H1 (cell line): Measurements from ENCODE around the gene DIP2C. TPM values are rescaled to one million over a fixed set of nuclear protein-coding genes. Genes with fewer than 3 reads are reported as not detected.

Source experiments
- CTCF ChIA-PET: fragments of 300-600 bp; sonication (Branson Sonifier 250); formaldehyde crosslinking; loops from one replicate; lab custom pipeline; 2021; ENCODE audit not compliant: partially characterized antibody; lab: Charles Lee
- POLR2A ChIA-PET: fragments of 300-600 bp; sonication (Branson Sonifier 250); formaldehyde crosslinking; loops from one replicate; lab custom pipeline; 2021; ENCODE audit warnings: inconsistent platforms; ENCODE audit not compliant: partially characterized antibody; lab: Charles Lee
- DNase-seq, 2 experiments: peaks; one replicate each; pipeline versions ENCODE4 v3.0.0 to v3.0.0-alpha.2; 2010 to 2022; ENCODE audit warnings: low spot score in 2 of 2, low read depth in 1 of 2, mixed read lengths in 1 of 2
- FAIRE-seq: peaks from 2 replicates; lab custom pipeline; 2011; peaks lifted over from hg19 to GRCh38; lab: Jason Lieb, UNC
- H2AFZ ChIP-seq: 2 replicates; pipeline ENCODE4 v1.8.1; 2012; ENCODE audit warnings: low read length, inconsistent platforms
- H2AK5ac ChIP-seq: 2 replicates; pipeline ENCODE4 v1.6.1; 2013; ENCODE audit warnings: low read depth, low read length
- H2BK120ac ChIP-seq: replicated peaks from 2 replicates; pipeline ENCODE3; 2013; ENCODE audit warnings: low read depth, low read length, inconsistent platforms
- H2BK12ac ChIP-seq: 2 replicates; pipeline ENCODE4 v1.6.1; 2013; ENCODE audit warnings: low read depth, low read length
- H2BK15ac ChIP-seq: 2 replicates; pipeline ENCODE4 v1.6.1; 2013; ENCODE audit warnings: low read length
- H2BK20ac ChIP-seq: 2 replicates; pipeline ENCODE4 v1.6.1; 2013; ENCODE audit warnings: low read length
- H2BK5ac ChIP-seq: 2 replicates; pipeline ENCODE4 v1.6.1; 2013; ENCODE audit warnings: low read depth, low read length
- H3K14ac ChIP-seq: 2 replicates; pipeline ENCODE4 v1.6.1; 2013; ENCODE audit warnings: inconsistent platforms; ENCODE audit not compliant: insufficient read length
- H3K18ac ChIP-seq: 2 replicates; pipeline ENCODE4 v1.6.1; 2013; ENCODE audit warnings: low read length; ENCODE audit errors: extremely low read depth
- H3K23ac ChIP-seq: 2 replicates; pipeline ENCODE4 v1.6.1; 2013; ENCODE audit warnings: inconsistent platforms; ENCODE audit not compliant: insufficient read length
- H3K23me2 ChIP-seq: 2 replicates; pipeline ENCODE4 v1.6.1; 2013; ENCODE audit warnings: low read depth, low read length
- H3K27ac ChIP-seq: 2 replicates; pipeline ENCODE4 v1.6.1; 2011; ENCODE audit warnings: low read depth, low read length, inconsistent platforms
- H3K27me3 ChIP-seq, 4 experiments: replicated peaks in 1 of 4; 1 replicate in 1 of 4; 2 replicates in 3 of 4; pipeline versions ENCODE4 v1.6.1 to v1.8.1; 2011 to 2013; ENCODE audit warnings: low read length in 3 of 4, mild to moderate bottlenecking in 3 of 4, inconsistent platforms in 2 of 4, mixed read lengths in 2 of 4, moderate library complexity in 1 of 4; ENCODE audit not compliant: control insufficient read depth in 3 of 4, insufficient read depth in 3 of 4; ENCODE audit errors: extremely low read depth in 1 of 4
- H3K36me3 ChIP-seq, 4 experiments: 2 replicates each; pipeline versions ENCODE4 v1.6.1 to v1.8.1; 2011 to 2013; ENCODE audit warnings: mild to moderate bottlenecking in 4 of 4, low read length in 3 of 4, moderate library complexity in 2 of 4, control low read depth in 1 of 4, inconsistent platforms in 1 of 4; ENCODE audit not compliant: insufficient read depth in 4 of 4, control insufficient read depth in 2 of 4
- H3K4ac ChIP-seq: replicated peaks from 2 replicates; pipeline ENCODE3; 2013; ENCODE audit warnings: low read length, low read depth, mixed read lengths, inconsistent platforms; ENCODE audit not compliant: insufficient read length
- H3K4me1 ChIP-seq, 4 experiments: replicated peaks in 1 of 4; 1 replicate in 1 of 4; 2 replicates in 3 of 4; pipeline versions ENCODE4 v1.6.1 to v1.8.1; 2011 to 2013; ENCODE audit warnings: low read length in 3 of 4, inconsistent platforms in 2 of 4, mixed read lengths in 1 of 4; ENCODE audit not compliant: insufficient read depth in 4 of 4, control insufficient read depth in 3 of 4
- H3K4me2 ChIP-seq, 2 experiments: 2 replicates each; pipeline versions ENCODE4 v1.6.1 to v1.8.1; 2011 to 2013; ENCODE audit warnings: low read depth in 2 of 2, low read length in 2 of 2, control low read depth in 1 of 2, inconsistent platforms in 1 of 2, mild to moderate bottlenecking in 1 of 2; ENCODE audit not compliant: insufficient read depth in 1 of 2
- H3K4me3 ChIP-seq, 4 experiments: fragments of 200-600, 300-600 bp in 1 of 4; sonication (generic), shearing (Covaris generic), sonication (Bioruptor Twin) in 1 of 4; 2 replicates each; pipeline versions ENCODE4 v1.5.1 to v1.8.1; 2011 to 2016; ENCODE audit warnings: low read length in 4 of 4, low read depth in 3 of 4, control low read depth in 2 of 4, inconsistent platforms in 2 of 4, mild to moderate bottlenecking in 2 of 4, mixed read lengths in 1 of 4, moderate library complexity in 1 of 4; ENCODE audit not compliant: insufficient read depth in 2 of 4; ENCODE audit errors: extremely low read depth in 1 of 4
- H3K56ac ChIP-seq: replicated peaks from 2 replicates; pipeline ENCODE3; 2013; ENCODE audit warnings: low read depth, mild to moderate bottlenecking, mixed read lengths, low read length, inconsistent platforms; ENCODE audit not compliant: insufficient read length
- H3K79me1 ChIP-seq: 2 replicates; pipeline ENCODE4 v1.6.1; 2013; ENCODE audit warnings: low read depth, low read length, control low read depth
- H3K79me2 ChIP-seq, 2 experiments: 2 replicates each; pipeline versions ENCODE4 v1.6.1 to v1.8.1; 2012 to 2013; ENCODE audit warnings: low read length in 2 of 2, mild to moderate bottlenecking in 2 of 2, inconsistent platforms in 1 of 2; ENCODE audit not compliant: insufficient read depth in 2 of 2, control insufficient read depth in 1 of 2
- H3K9ac ChIP-seq, 4 experiments: replicated peaks in 1 of 4; 1 replicate in 1 of 4; 2 replicates in 3 of 4; pipeline versions ENCODE4 v1.6.1 to v1.8.1; 2011 to 2013; ENCODE audit warnings: low read depth in 3 of 4, low read length in 3 of 4, control low read depth in 2 of 4, mild to moderate bottlenecking in 2 of 4, moderate library complexity in 2 of 4, inconsistent platforms in 1 of 4; ENCODE audit errors: extremely low read depth in 1 of 4
- H3K9me3 ChIP-seq, 2 experiments: 2 replicates each; pipeline versions ENCODE4 v1.6.1 to v1.8.1; 2012 to 2013; ENCODE audit warnings: mild to moderate bottlenecking in 2 of 2, moderate library complexity in 2 of 2, control low read depth in 1 of 2, inconsistent platforms in 1 of 2, low read depth in 1 of 2, low read length in 1 of 2, mixed read lengths in 1 of 2; ENCODE audit not compliant: insufficient read depth in 2 of 2
- H4K20me1 ChIP-seq, 2 experiments: replicated peaks in 1 of 2; 2 replicates each; pipeline versions ENCODE3 to v1.8.1; 2011 to 2013; ENCODE audit warnings: inconsistent platforms in 2 of 2, low read length in 2 of 2, mild to moderate bottlenecking in 1 of 2; ENCODE audit not compliant: insufficient read depth in 2 of 2, control insufficient read depth in 1 of 2
- H4K5ac ChIP-seq: 2 replicates; pipeline ENCODE4 v1.6.1; 2013; ENCODE audit warnings: low read length, low read depth, mixed read lengths, inconsistent platforms; ENCODE audit not compliant: insufficient read length
- H4K8ac ChIP-seq: 2 replicates; pipeline ENCODE4 v1.8.0; 2013; ENCODE audit warnings: mild to moderate bottlenecking, moderate library complexity, low read length, inconsistent platforms; ENCODE audit not compliant: insufficient read depth; ENCODE audit errors: extremely low read depth
- H4K91ac ChIP-seq: replicated peaks from 2 replicates; pipeline ENCODE3; 2013; ENCODE audit warnings: low read length, mixed read lengths, inconsistent platforms; ENCODE audit not compliant: insufficient read length
- CBX5 ChIP-seq: fragments of 300-800, 300-1000 bp; sonication (generic); IDR thresholded peaks from 2 replicates; pipeline ENCODE4 v1.7.1; 2016; ENCODE audit warnings: antibody characterized with exemption, low read length, low read depth
- CEBPB ChIP-seq: IDR thresholded peaks from 2 replicates; pipeline ENCODE4 v1.6.1; 2012; ENCODE audit warnings: low read depth, low read length
- FOSL1 ChIP-seq: IDR thresholded peaks from 2 replicates; pipeline ENCODE4 v1.6.1; 2011; ENCODE audit warnings: mild to moderate bottlenecking, low read depth, low read length, moderate library complexity; ENCODE audit not compliant: insufficient read depth
- GTF2F1 ChIP-seq: IDR thresholded peaks from 2 replicates; pipeline ENCODE4 v1.6.1; 2012; ENCODE audit warnings: low read depth, low read length, improper control_type of control experiment, borderline replicate concordance
- HDAC6 ChIP-seq: IDR thresholded peaks from one replicate; pipeline ENCODE4 v1.7.1; 2012; ENCODE audit warnings: low read depth, mild to moderate bottlenecking, inconsistent platforms, low read length, moderate library complexity
- NANOG ChIP-seq: IDR thresholded peaks from 2 replicates; pipeline ENCODE4 v1.6.1; 2011; ENCODE audit warnings: low read length, low read depth, mild to moderate bottlenecking, inconsistent platforms; ENCODE audit not compliant: insufficient read depth, poor library complexity, severe bottlenecking
- SIX5 ChIP-seq: IDR thresholded peaks from 2 replicates; pipeline ENCODE4 v1.6.1; 2011; ENCODE audit warnings: mild to moderate bottlenecking, low read depth, low read length
- TBP ChIP-seq: IDR thresholded peaks from 2 replicates; pipeline ENCODE4 v1.6.1; 2011; ENCODE audit warnings: low read depth, low read length, improper control_type of control experiment
- TEAD4 ChIP-seq: IDR thresholded peaks from 2 replicates; pipeline ENCODE4 v1.6.1; 2012; ENCODE audit warnings: low read depth, low read length, inconsistent platforms, mixed read lengths
- WGBS, 2 experiments: shearing (Covaris generic) in 1 of 2; methylation state at CpG; one replicate each; pipeline versions ENCODE4 v1.1.6 to v1.1.7; 2013 to 2015; ENCODE audit warnings: low lambda C conversion rate in 2 of 2, mixed read lengths in 2 of 2, inconsistent platforms in 1 of 2, low coverage in 1 of 2, missing lambda C conversion rate in 1 of 2; ENCODE audit not compliant: insufficient replicate concordance in 2 of 2, insufficient coverage in 1 of 2, insufficient read length in 1 of 2; ENCODE audit errors: extremely low coverage in 1 of 2, missing lambda C conversion rate in 1 of 2; 5-methylcytosine and 5-hydroxymethylcytosine counted together
- polyA plus RNA-seq, 7 experiments: library from polyadenylated mRNA; depleted of rRNA in 3 of 7; stranded (reverse) in 5 of 7; unstranded in 2 of 7; fragments of >200 nt in 5 of 7; fragments of 200-250 nt in 2 of 7; gene quantifications; 1 replicate in 5 of 7; 2 replicates in 1 of 7; 4 replicates in 1 of 7; pipeline versions ENCODE4 v1.2.1 to v1.2.3, GENCODE V29; 2011 to 2013; ENCODE audit warnings: missing spikeins in 2 of 7, mixed read lengths in 2 of 7
- total RNA-seq: library from RNA; stranded (reverse); fragmentation: NEBNext Ultra II Directional; extraction: Animal tissue kit (Norgen Biotek cat#: 25700); gene quantifications from 2 replicates; pipeline ENCODE4 v1.2.1, GENCODE V29; 2021
- TF ChIP-seq, protein P1 (sequence below), 3 experiments: IDR thresholded peaks; 1 replicate in 2 of 3; 2 replicates in 1 of 3; pipeline versions ENCODE4 v1.5.1 to v1.6.1; 2011; ENCODE audit warnings: low read length in 3 of 3, mild to moderate bottlenecking in 3 of 3, inconsistent platforms in 2 of 3, low read depth in 1 of 3, moderate library complexity in 1 of 3; ENCODE audit not compliant: insufficient read depth in 1 of 3; ENCODE audit errors: control extremely low read depth in 1 of 3
- TF ChIP-seq, protein P2 (sequence below): IDR thresholded peaks from 2 replicates; pipeline ENCODE4 v1.6.1; 2011; ENCODE audit warnings: low read length, improper control_type of control experiment

The DIP2C gene
- total and polyA plus RNA-seq, 2 of the 8 experiments (the other 6 are each of a cell fraction or from before 2014, with no cell fraction given), result 3.8 to 9.3 TPM

DNA sequence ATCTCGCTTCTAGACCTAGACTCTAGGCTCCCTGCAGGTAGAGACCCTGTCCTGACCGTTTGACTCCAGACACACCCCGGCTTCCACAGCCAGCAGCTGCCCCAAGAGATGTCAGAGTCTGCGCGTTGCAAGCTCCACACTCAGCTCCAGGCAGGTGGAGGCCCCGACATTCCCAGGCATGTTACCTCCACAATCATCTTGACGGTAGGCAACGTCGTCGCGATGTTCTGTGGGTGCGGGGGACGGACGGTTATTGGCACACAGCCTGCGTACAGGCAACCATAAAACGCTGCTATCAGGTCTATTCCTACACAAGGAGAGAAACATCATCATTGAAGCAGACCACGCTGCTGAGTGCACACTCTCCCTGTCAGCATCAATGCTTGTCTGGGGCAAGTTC, 341.0 kb downstream of the DIP2C start:
- H3K23me2 ChIP-seq, result no peaks in the 10 kb centered on the region
- H3K9me3 ChIP-seq, result no peaks in the 10 kb centered on the region
- no peak overlapping the region for H3K18ac ChIP-seq
- no peak overlapping the region for H2BK5ac ChIP-seq
- no peaks in the 10 kb centered on the region for H3K79me1 ChIP-seq
- FAIRE-seq, result no peak
- H2BK20ac ChIP-seq, result no peak overlapping the region
- H3K4me1 ChIP-seq, result no peaks in the 10 kb centered on the region; a peak in 1 of 7 replicates
- peaks cover 0 to 1% of the 10 kb centered on the region in 2 experiments for H4K20me1 ChIP-seq
- no peak overlapping the region for H3K27ac ChIP-seq
- ChIA-PET POLR2A (no interaction called here), CTCF (interaction anchor here (0.7 to 1.5 kb wide), 4 partner anchors 9 to 423 kb away, joined by 3 to 5 read pairs (median 3); no protein-coding TSS in a partner anchor)
- H3K4ac ChIP-seq, result no peak overlapping the region
- H3K4me3 ChIP-seq, result no peak overlapping the region
- H2BK12ac ChIP-seq, result no peak overlapping the region
- H3K79me2 ChIP-seq, result no peaks in the 10 kb centered on the region
- H4K8ac ChIP-seq, result no peak overlapping the region
- H3K27me3 ChIP-seq, result no peaks in the 10 kb centered on the region
- no peak overlapping the region for H3K23ac ChIP-seq
- no peak overlapping the region for H2BK120ac ChIP-seq
- H3K14ac ChIP-seq, result no peak overlapping the region
- DNase-seq, result no peak
- no peak overlapping the region for H4K5ac ChIP-seq
- no peak overlapping the region for H2BK15ac ChIP-seq
- no peak overlapping the region for H3K56ac ChIP-seq
- H4K91ac ChIP-seq, result no peak overlapping the region
- H3K9ac ChIP-seq, result no peak overlapping the region
- no peak overlapping the region for H2AK5ac ChIP-seq
- no peak overlapping the region for H3K4me2 ChIP-seq
- WGBS, 2 experiments, result 88% methylated on average over 17 of the region's 17 CpGs; no CpG with 5 or more reads in 1 of the 2 experiments
- H3K36me3 ChIP-seq, result no peaks in the 10 kb centered on the region; a peak in 1 of 8 replicates
- no peak overlapping the region for H2AFZ ChIP-seq
- TF ChIP-seq TBP (no peak), NANOG (no peak), CEBPB (no peak), HDAC6 (no peak), TEAD4 (no peak), CBX5 (no peak), SIX5 (no peak), FOSL1 (no peak), GTF2F1 (no peak)
- TF ChIP-seq, protein P1, sequence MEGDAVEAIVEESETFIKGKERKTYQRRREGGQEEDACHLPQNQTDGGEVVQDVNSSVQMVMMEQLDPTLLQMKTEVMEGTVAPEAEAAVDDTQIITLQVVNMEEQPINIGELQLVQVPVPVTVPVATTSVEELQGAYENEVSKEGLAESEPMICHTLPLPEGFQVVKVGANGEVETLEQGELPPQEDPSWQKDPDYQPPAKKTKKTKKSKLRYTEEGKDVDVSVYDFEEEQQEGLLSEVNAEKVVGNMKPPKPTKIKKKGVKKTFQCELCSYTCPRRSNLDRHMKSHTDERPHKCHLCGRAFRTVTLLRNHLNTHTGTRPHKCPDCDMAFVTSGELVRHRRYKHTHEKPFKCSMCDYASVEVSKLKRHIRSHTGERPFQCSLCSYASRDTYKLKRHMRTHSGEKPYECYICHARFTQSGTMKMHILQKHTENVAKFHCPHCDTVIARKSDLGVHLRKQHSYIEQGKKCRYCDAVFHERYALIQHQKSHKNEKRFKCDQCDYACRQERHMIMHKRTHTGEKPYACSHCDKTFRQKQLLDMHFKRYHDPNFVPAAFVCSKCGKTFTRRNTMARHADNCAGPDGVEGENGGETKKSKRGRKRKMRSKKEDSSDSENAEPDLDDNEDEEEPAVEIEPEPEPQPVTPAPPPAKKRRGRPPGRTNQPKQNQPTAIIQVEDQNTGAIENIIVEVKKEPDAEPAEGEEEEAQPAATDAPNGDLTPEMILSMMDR (IDR thresholded peaks at IDR 0.05; ENCODE audit: control extremely low read depth in 1 of 3, insufficient read depth in 1 of 3, low read depth in 1 of 3, low read length in 3 of 3), result no peak
- TF ChIP-seq, protein P2, sequence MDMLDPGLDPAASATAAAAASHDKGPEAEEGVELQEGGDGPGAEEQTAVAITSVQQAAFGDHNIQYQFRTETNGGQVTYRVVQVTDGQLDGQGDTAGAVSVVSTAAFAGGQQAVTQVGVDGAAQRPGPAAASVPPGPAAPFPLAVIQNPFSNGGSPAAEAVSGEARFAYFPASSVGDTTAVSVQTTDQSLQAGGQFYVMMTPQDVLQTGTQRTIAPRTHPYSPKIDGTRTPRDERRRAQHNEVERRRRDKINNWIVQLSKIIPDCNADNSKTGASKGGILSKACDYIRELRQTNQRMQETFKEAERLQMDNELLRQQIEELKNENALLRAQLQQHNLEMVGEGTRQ, result no peak
